GM12878 (cell line): Measurements from ENCODE around the gene DYNC2LI1. TPM values are rescaled to one million over a fixed set of nuclear protein-coding genes. Genes with fewer than 3 reads are reported as not detected.

Source experiments
- ATAC-seq: fragments of 200-7000 bp; cut with Tn5 transposase; 3 replicates; pipeline ENCODE4 v1.9.1; 2020; ENCODE audit warnings: mild to moderate bottlenecking, moderate library complexity
- BruUV-seq: library from RNA; stranded (reverse); fragments of 400-500 nt; replicated peaks from 2 replicates; lab custom pipeline; 2021; lab: Mats Ljungman, UMichigan
- CTCF ChIA-PET: fragments of 300-600 bp; sonication (Branson Sonifier 250); formaldehyde crosslinking; extraction: SDS; loops from one replicate; lab custom pipeline; 2021; ENCODE audit warnings: inconsistent platforms; lab: Yijun Ruan, JAX
- POLR2A ChIA-PET: fragments of 350-600 bp; formaldehyde crosslinking; extraction: SDS; loops from one replicate; lab custom pipeline; 2021; ENCODE audit warnings: inconsistent platforms; lab: Charles Lee
- RAD21 ChIA-PET: fragments of 300-600 bp; sonication (Branson Sonifier 250); formaldehyde crosslinking; loops from one replicate; lab custom pipeline; 2023; ENCODE audit warnings: antibody characterized with exemption; ENCODE audit not compliant: unreplicated experiment; lab: Charles Lee
- SMC1A ChIA-PET: fragments of 300-600 bp; sonication (Branson Sonifier 250); formaldehyde crosslinking; loops from one replicate; lab custom pipeline; 2023; ENCODE audit not compliant: unreplicated experiment, uncharacterized antibody; lab: Charles Lee
- DNase-seq: peaks from one replicate; pipeline ENCODE4 v3.0.0-alpha.2; 2011; ENCODE audit warnings: low read depth, low spot score
- FAIRE-seq: peaks from 3 replicates; lab custom pipeline; 2011; peaks lifted over from hg19 to GRCh38; lab: Jason Lieb, UNC
- H2AFZ ChIP-seq: 2 replicates; pipeline ENCODE4 v1.6.0; 2011; ENCODE audit warnings: low read depth, low read length, control low read depth; ENCODE audit not compliant: control insufficient read depth
- H3K27ac ChIP-seq: 2 replicates; pipeline ENCODE4 v1.5.1; 2011; ENCODE audit warnings: control low read depth; ENCODE audit not compliant: control insufficient read depth, insufficient read depth
- H3K27me3 ChIP-seq, 2 experiments: replicated peaks in 1 of 2; 2 replicates each; pipeline versions ENCODE4 v1.6.0 to v1.6.1; 2011; ENCODE audit warnings: low read length in 1 of 2; ENCODE audit not compliant: control insufficient read depth in 2 of 2, insufficient read depth in 2 of 2
- H3K36me3 ChIP-seq, 2 experiments: 2 replicates each; pipeline ENCODE4 v1.5.1; 2011; ENCODE audit warnings: low read length in 1 of 2; ENCODE audit not compliant: control insufficient read depth in 2 of 2, insufficient read depth in 2 of 2
- H3K4me1 ChIP-seq: 2 replicates; pipeline ENCODE4 v1.6.1; 2011; ENCODE audit warnings: mild to moderate bottlenecking, low read length, moderate library complexity, mixed read lengths; ENCODE audit not compliant: control insufficient read depth, insufficient read depth
- H3K4me2 ChIP-seq: 2 replicates; pipeline ENCODE4 v1.6.0; 2011; ENCODE audit warnings: control low read depth; ENCODE audit not compliant: control insufficient read depth, insufficient read depth
- H3K4me3 ChIP-seq: fragments of 200-600 bp; sonication (generic); 2 replicates; pipeline ENCODE4 v1.5.1; 2016
- H3K79me2 ChIP-seq: 2 replicates; pipeline ENCODE4 v1.6.0; 2011; ENCODE audit warnings: low read length; ENCODE audit not compliant: control insufficient read depth, insufficient read depth
- H3K9ac ChIP-seq: 2 replicates; pipeline ENCODE4 v1.8.0; 2011; ENCODE audit warnings: low read length, control low read depth, mixed read lengths; ENCODE audit not compliant: control insufficient read depth, insufficient read depth
- H3K9me3 ChIP-seq: replicated peaks from 3 replicates; pipeline ENCODE4 v1.5.1; 2011; ENCODE audit warnings: mild to moderate bottlenecking, low read length; ENCODE audit not compliant: control insufficient read depth, insufficient read depth
- H4K20me1 ChIP-seq: 2 replicates; pipeline ENCODE4 v1.6.0; 2011; ENCODE audit not compliant: control insufficient read depth, insufficient read depth
- CREM ChIP-seq: IDR thresholded peaks from 2 replicates; pipeline ENCODE4 v1.6.1; 2014; ENCODE audit warnings: antibody characterized with exemption, low read depth
- NKRF ChIP-seq: fragments of 450-650 bp; conservative IDR thresholded peaks from 2 replicates; pipeline ENCODE4 v1.6.1; 2017; ENCODE audit warnings: mild to moderate bottlenecking, moderate library complexity
- POLR2A ChIP-seq: IDR thresholded peaks from 2 replicates; pipeline ENCODE4 v1.6.1; 2011; ENCODE audit warnings: low read depth, mild to moderate bottlenecking, low read length
- RAD21 ChIP-seq: IDR thresholded peaks from 2 replicates; pipeline ENCODE4 v1.6.1; 2011; ENCODE audit warnings: mild to moderate bottlenecking, low read depth, low read length, moderate library complexity; ENCODE audit not compliant: insufficient read depth
- RELB ChIP-seq: fragments of 450-650 bp; IDR thresholded peaks from 2 replicates; pipeline ENCODE4 v1.6.1; 2017; ENCODE audit warnings: low read depth, mild to moderate bottlenecking, moderate library complexity
- SMARCA5 ChIP-seq: fragments of 450-650 bp; IDR thresholded peaks from 2 replicates; pipeline ENCODE4 v1.6.1; 2017; ENCODE audit warnings: mild to moderate bottlenecking
- TCF3 ChIP-seq: IDR thresholded peaks from 2 replicates; pipeline ENCODE4 v1.6.1; 2012; ENCODE audit warnings: low read depth, mild to moderate bottlenecking, low read length, borderline replicate concordance; ENCODE audit not compliant: insufficient read depth
- ZNF384 ChIP-seq: IDR thresholded peaks from 2 replicates; pipeline ENCODE4 v1.6.1; 2012; ENCODE audit warnings: low read depth, mild to moderate bottlenecking, low read length, improper control_type of control experiment, borderline replicate concordance
- ZZZ3 ChIP-seq: IDR thresholded peaks from 2 replicates; pipeline ENCODE4 v1.6.1; 2011; ENCODE audit warnings: low read depth; ENCODE audit not compliant: control insufficient read depth, insufficient read length
- WGBS: methylation state at CpG from one replicate; pipeline ENCODE4 v1.1.6; 2016; ENCODE audit warnings: low lambda C conversion rate; ENCODE audit not compliant: insufficient replicate concordance, insufficient coverage; ENCODE audit errors: missing lambda C conversion rate; 5-methylcytosine and 5-hydroxymethylcytosine counted together
- in situ Hi-C: fragments of 300-500 bp; cut with MboI; formaldehyde crosslinking; loops from 9 replicates; pipeline ENCODE4 v1.14.3; 2018; ENCODE audit warnings: mixed read lengths
- intact Hi-C: fragments of 100-400 bp; cut with micrococcal nuclease; formaldehyde crosslinking; loops from one replicate; pipeline ENCODE4 v1.14.2; 2022; ENCODE audit not compliant: unreplicated experiment
- polyA plus RNA-seq, 11 experiments: library from polyadenylated mRNA; depleted of rRNA in 4 of 11; unstranded in 6 of 11; stranded (reverse) in 5 of 11; fragments of >200 nt; fragmentation: Nextera tagmentation in 4 of 11; fragmentation: Illumina TruSeq in 1 of 11; extraction: Ambion mirVana in 4 of 11; extraction: Trizol in 1 of 11; gene quantifications; 1 replicate in 1 of 11; 2 replicates in 10 of 11; pipeline versions ENCODE4 v1.2.1 to v1.2.3, GENCODE V29; 2011 to 2016; ENCODE audit warnings: inconsistent platforms in 2 of 11, missing spikeins in 2 of 11, low read depth in 1 of 11
- total RNA-seq, 4 experiments: library from RNA; depleted of rRNA in 3 of 4; stranded (reverse); fragments of >200 nt in 3 of 4; fragmentation: Illumina TruSeq in 1 of 4; extraction: Trizol in 1 of 4; gene quantifications; 2 replicates each; pipeline versions ENCODE4 v1.2.1 to v1.2.3, GENCODE V29; 2013 to 2021

The DYNC2LI1 gene
- total and polyA plus RNA-seq, 10 of the 15 experiments (the other 5 are each of a cell fraction or from before 2014, with no cell fraction given): 9.5 to 27.3 (median 19.3) TPM

- WGBS: 41% methylated on average over 3 of the region's 3 CpGs
- Histone ChIP-seq H4K20me1 (no peaks in the 10 kb centered on the region), H2AFZ (no peak overlapping the region), H3K27ac (no peak overlapping the region), H3K4me3 (no peak overlapping the region), H3K36me3 (no peaks in the 10 kb centered on the region), H3K4me2 (no peak overlapping the region), H3K27me3 (peaks cover 0 to 1% of the 10 kb centered on the region in 2 experiments; a peak in 1 of 4 replicates), H3K9ac (no peak overlapping the region), H3K4me1 (no peaks in the 10 kb centered on the region), H3K79me2 (no peaks in the 10 kb centered on the region), H3K9me3 (no peaks in the 10 kb centered on the region)
- no peak for ATAC-seq
- intact Hi-C loops: no loop called here
- POLR2A ChIA-PET: no interaction called here
- in situ Hi-C loops: no loop called here
- TF ChIP-seq CREM (no peak), ZZZ3 (no peak), TCF3 (no peak), SMARCA5 (no peak), POLR2A (no peak), NKRF (no peak), RAD21 (no peak), RELB (no peak), ZNF384 (no peak)
- SMC1A ChIA-PET: interaction anchor here (1.2 kb wide), 1 partner anchor 101 kb away, joined by 3 read pairs; no protein-coding TSS in a partner anchor
- FAIRE-seq: no peak
- BruUV-seq: no TSS peak
- no peak for DNase-seq
- CTCF ChIA-PET: no interaction called here
- RAD21 ChIA-PET: no interaction called here
Measured at GRCh38 chr2:43745457-43745856, 28.4 kb upstream of the DYNC2LI1 start.
